ENCODE data around the gene KLHL2.
"Not testable (repeated sequence)": the region's sequence is repeated elsewhere in the genome, so short reads cannot be mapped to it uniquely, and the experiment has no call there.

Gene KLHL2

GRCh38 chr4:165203541-165204461, 3.6 kb upstream of the KLHL2 start:
- DNase-seq, result no peak

DNA sequence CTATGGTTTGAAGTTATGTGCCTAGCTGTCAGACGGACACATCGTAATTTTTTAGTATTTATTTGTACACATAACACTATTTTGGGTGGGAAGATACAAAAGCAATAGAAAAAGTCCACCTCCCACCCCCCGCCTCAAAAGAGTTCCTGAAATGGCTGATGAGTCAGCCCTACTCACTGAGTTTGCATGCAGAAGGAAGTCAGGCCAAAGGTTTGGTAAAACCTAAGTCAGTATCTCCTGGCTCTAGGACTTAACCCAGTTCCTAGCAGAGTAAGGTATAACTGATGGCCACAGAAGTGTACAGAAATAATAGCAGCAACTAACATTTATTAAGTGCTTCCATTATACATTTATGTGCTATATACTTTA, 2.9 kb upstream of the KLHL2 start:
- no peak for DNase-seq

GRCh38 chr4:165207016-165207430, 338 bp upstream of the KLHL2 start:
- peak; percentile 61 for DNase-seq

DNA sequence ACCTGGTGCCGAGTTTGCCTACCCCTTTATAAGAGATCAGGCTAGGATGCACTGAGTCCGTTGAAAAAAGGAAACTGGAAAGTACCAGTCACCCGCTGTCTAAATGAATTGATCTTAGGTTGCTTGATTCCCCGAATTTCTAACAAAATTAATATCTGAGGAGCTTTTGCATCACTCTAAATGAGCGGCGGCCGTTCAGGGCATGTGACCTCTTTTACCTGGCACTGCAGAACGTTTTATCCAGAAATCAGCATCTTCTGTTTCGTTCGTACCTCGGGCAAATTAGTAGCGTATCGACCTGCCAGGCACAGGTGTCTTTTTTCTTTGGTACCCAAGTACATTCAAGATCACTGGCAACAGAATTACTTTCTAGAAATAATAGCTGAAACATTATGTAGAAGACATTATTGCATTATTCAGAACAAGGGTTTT, 876 bp downstream of the KLHL2 start:
- no peak for DNase-seq

- no peak for DNase-seq
These were observed 1.5 kb downstream of the KLHL2 start for GRCh38 chr4:165208741-165209388.

DNA sequence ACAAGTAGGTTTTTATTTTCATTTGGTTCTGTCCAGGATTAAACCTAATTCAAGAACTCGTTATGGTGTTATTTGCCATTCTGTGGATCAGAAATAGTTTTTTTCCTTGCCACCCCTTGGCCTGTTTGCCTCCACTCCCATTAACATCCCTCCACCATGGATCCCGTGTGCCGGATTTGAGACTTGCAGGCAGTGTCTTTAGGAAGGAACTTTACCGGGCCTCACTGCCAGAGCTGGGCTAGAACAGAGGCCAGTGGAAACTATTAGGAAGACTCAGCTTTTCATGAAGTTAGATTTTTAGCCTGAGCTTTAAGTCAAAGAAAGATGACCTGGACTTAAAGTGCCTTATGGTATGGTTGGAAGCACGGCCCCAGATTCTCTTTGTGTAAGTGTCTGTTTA, 2.4 kb downstream of the KLHL2 start:
- no peak for DNase-seq

- DNase-seq, result no peak
These were observed 3.2 kb downstream of the KLHL2 start for GRCh38 chr4:165210566-165210965.

GRCh38 chr4:165212647-165213046, 5.3 kb downstream of the KLHL2 start:
- not testable (repeated sequence) for DNase-seq

- not testable (repeated sequence) for DNase-seq
These were observed 6.0 kb downstream of the KLHL2 start for GRCh38 chr4:165213404-165213803.

DNA sequence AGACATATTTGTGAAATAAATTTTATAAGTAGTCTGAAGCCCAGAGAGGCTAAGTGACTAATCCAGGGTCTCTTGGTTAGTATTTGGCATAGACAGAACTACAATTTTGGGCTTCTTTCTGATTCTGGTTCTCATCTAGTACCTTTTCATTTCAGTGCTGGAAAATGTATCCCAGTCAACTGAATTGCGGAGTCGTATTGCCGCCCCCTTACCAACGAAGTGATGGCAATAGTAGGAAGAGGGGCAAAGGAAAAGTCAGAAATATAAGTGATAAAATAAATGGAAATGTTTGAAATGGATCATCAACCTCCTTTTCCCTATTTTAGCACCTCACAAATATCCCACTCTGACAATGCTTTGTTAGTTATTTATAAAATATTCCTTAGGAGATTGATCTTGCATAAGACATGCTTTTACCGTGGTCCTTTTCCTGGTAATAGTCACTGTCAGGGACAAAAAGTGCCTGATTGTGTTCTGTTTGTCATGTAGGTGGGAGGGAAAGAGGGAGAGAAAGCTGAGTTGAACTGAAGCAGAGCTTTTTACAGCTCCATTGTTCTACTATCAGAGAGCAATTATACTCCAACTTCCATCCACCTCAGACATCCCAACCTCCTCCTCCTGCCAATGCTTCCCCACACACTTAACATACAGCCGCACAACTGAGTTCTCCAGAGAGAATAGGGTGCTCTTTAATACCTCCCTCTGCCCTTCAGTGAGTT, 6.8 kb downstream of the KLHL2 start:
- not testable (repeated sequence) for DNase-seq

DNA sequence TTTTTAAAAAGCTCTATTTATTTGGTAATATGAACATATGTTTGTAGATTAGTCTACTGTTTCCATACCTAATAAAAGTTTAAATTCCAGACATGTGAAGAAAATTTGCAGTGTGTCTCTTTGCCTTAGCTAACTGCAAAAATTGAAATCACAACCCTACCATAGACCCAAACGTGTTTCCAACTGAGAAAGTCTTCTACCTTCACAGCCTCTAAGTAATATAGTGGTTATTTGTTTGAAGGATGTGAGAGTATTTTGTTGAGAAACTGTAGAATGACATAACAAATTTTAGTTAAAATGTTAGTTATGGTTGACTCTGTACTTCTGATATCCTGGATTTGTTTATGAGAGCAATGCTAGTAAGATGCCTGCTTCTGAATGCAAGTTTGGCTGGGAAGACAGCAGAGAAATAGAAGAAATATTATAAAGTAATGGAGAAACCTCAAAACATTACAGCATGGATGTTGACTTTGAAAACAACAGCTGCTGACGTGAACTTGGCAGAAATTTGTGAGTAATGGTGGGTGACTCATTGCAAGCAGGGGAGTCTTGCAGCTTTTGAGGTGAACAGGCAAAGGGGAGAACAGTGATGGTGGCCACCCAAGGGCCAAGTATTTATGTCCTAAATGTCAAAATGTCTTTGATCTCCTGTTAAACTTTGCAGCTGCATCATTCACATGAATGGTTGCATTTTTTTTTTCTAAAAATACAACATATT, 7.8 kb downstream of the KLHL2 start:
- DNase-seq, result not testable (repeated sequence)

DNA sequence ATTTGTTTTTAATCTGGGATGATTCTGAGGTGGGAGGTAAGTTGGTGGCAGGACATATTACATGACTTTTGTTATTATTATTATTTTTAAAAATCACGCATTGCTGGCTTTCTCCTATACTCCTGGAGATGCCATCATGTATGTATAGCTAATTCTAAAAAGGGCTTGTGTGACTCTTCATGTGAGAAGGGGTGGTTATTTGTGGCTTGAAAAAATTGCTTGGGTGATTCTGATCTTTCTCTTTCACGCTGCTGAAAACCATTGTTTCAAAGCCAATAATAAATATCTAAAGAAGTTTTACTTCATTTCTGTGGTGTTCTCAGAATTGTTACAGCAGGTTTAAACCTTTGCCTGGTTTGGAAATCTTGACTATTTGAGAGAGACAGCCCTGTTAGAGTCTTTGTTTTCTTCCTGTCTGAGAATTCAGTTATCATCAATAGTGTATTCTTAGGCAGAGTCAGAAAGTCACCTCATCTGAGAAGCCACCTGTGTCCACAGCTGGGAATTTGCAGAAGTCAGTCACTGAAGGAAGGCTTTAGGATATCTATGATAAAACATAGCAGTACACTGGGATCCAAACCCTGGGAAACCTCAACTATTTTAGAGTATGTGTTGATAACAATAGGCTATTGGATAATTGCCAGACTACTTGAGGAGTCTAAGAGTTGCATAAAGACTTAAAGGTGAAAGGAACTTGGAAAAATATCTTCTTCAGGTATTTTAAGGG, 8.6 kb downstream of the KLHL2 start:
- not testable (repeated sequence) for DNase-seq

GRCh38 chr4:165217325-165217724, 10.0 kb downstream of the KLHL2 start:
- no peak for DNase-seq

- not testable (repeated sequence) for DNase-seq
These were observed 13.9 kb downstream of the KLHL2 start for GRCh38 chr4:165221306-165221705.

DNA sequence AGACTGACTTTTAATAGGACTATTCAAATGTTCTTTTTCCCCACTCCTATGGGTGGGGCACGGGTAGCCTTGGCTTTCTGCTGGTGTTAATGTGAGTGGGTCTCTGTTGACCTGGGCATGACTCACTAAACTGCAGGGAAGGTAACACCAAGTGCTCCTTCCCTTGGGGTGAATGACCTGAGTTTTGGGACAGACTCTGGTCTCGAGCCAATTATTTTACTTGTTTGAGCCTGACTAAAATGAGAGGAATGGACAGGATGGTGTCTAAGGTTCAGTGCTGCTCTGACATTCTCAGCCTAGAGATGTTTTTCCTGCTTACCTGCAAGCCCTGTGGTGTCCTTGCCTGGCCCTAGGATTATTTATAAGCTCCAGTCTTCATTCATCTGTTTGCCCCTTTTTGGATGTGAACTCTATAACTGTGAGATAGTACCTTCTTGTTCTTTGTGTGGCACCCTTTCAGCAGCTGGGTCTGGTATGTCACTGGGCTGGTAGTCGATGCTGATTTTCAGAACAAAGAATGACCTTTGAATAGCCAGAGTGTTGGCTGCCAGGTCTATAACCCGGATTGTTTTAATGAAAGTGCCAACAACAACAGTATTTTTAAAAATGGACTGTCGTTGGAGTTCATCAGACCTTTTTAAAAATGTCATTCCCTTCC, 14.8 kb downstream of the KLHL2 start:
- peak; percentile 66 for DNase-seq

GRCh38 chr4:165222651-165222994, 15.3 kb downstream of the KLHL2 start:
- DNase-seq, result peak; percentile 58

GRCh38 chr4:165227401-165227800, 20.0 kb downstream of the KLHL2 start:
- DNase-seq, result not testable (repeated sequence)

DNA sequence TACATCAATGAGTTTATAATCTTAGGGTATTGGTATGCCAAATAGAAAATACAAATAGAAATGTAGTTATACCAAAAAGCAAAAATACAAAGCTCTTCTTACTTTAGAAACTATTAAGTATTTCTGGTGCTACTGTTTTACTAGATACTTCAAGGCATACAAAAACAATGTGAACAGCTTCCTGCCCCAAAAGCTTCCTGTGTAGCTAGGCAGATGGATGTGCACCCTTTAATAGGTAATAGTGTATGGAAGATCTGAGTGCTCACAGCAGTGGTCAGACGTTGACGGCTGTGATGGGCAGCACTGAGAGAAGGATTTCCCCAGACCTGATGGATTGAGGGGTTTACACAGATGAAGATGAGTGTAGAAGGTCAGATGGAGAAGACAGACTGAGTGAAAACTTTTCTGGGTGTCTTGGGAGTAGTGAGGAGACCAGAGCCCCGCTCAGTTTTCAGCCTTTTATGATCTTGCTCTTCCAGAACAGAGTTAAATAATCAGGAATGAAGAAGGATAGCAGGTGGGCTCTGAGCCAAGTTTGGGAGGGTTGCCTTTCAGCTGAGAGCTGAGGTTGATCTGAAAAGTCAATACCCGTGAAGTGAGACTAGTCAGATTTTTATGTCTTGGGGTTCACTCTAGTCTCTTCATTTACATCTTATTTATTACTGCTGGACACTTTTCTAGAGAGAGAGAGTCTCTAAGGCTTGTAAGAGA, 22.3 kb downstream of the KLHL2 start:
- DNase-seq, result not testable (repeated sequence)

GRCh38 chr4:165232623-165233433, 25.5 kb downstream of the KLHL2 start:
- DNase-seq, result not testable (repeated sequence)

- DNase-seq, result no peak
These were observed 27.4 kb downstream of the KLHL2 start for GRCh38 chr4:165234766-165235165.
